C4-2B (cell line): ENCODE measurements around the gene BTBD19.

Experiments used
- CTCF ChIP-seq: fragments of 450-650 bp; conservative IDR thresholded peaks from 2 replicates; pipeline ENCODE4 v1.5.1; 2017; ENCODE audit warnings: mild to moderate bottlenecking
- ZFX ChIP-seq: fragments of 450-650 bp; IDR thresholded peaks from 2 replicates; pipeline ENCODE4 v1.6.1; 2017

GRCh38 chr1:44802306-44803061, 5.8 kb upstream of the BTBD19 start:
- no peak for TF ChIP-seq CTCF
- no peak for TF ChIP-seq ZFX
